ENCODE data around the gene CEP290.
"Not testable (repeated sequence)": the region's sequence is repeated elsewhere in the genome, so short reads cannot be mapped to it uniquely, and the experiment has no call there.

Gene CEP290

DNA sequence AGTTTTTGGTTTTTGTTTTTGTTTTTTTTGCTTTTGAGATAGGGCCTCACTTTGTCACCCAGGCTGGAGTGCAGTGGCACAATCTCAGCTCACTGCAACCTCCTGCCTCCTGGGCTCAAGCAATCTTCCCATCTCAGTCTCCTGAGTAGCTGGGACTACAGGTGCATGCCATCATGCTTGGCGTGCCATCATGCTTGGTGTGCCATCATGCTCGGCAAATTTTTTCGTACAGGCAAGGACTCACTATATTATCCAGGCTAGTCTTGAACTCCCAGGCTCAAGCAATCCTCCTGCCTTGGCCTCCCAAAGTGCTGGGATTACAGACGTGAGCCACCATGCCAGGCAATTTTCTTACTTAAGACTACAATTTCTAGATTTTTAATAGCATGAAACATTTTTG is 2.2 kb downstream of the CEP290 start:
- DNase-seq, result not testable (repeated sequence)

DNA sequence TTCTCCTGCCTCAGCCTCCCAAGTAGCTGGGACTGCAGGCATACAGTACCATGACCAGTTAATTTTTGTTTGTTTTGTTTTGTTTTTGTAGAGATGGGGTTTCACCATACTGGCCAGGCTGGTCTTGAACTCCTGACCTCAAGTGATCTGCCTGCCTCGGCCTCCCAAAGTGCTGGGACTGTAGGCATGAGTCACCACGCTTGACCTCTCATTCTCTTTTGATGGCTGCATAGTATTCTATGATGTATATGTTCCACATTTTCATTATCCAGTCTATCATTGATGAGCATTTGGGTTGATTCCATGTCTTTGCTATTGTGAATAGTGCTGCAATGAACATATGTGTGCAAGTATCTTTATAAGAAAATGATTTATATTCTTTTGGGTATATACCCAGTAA is 8.7 kb downstream of the CEP290 start:
- not testable (repeated sequence) for DNase-seq

GRCh38 chr12:88132392-88132791 is 9.5 kb downstream of the CEP290 start:
- no peak for DNase-seq

GRCh38 chr12:88127855-88128254 is 14.0 kb downstream of the CEP290 start:
- DNase-seq, result no peak

DNA sequence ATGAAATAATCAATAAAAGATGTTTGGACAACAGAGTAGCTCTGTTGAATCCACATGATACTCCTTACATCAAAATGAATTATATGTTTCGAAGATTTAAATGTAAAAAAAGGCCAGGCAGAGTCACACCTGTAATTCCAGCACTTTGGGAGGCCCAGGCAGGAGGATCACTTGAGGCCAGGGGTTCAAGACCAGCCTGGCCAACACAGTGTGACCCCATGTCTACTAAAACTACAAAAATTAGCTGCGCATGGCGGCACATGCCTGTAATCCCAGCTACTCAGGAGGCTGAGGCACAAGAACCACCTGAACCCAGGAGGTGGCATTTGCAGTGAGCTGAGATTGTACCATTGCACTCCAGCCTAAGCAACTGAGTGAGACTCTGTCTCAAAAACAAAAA is 14.8 kb downstream of the CEP290 start:
- DNase-seq, result no peak

DNA sequence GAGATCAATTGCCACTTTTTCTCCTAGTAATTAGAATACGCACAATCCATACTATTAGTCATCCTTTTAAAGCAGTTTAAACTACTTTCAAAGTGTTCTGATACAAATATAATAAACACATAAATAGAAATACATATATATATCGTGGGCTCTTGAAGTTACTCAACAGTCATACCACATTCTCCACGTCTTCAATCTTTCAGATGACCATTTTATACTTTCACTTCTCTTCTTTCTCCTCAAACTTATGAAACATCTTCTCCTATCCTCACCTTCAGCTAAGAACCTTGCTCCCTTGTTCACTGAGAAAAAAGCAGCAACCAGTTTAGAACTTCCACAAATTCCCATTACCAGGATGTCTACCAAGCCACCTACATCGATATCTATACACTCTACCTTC is 19.2 kb downstream of the CEP290 start:
- DNase-seq, result no peak

- DNase-seq, result no peak
These were observed 28.0 kb downstream of the CEP290 start for GRCh38 chr12:88113871-88114270.

DNA sequence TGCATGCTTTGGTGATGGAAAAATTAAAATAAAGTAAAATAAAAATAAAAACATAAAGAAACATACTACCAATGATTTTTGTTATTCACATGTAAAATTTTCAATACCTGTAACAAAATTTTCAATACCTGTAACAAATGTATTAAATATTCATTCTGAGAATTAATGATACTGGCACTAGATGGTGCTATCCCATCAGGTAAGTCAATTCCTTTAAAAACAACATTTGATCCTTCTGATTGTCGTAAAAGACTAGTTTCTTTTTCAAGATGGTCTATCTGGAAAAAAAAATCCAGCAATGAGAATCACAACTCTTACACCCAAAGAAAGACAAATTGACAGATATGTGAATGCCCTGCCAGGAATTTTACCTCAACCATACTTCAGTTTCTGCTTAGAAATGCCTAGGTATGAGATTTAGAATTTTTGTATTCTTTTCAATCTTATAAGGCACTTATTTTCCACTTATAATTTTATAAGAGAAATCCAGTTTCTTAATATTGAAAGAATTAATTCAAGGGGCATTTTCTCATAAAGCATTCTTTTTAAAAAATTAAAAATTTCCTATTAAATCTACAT is 30.7 kb downstream of the CEP290 start:
- DNase-seq, result no peak

GRCh38 chr12:88108021-88108420 is 33.9 kb downstream of the CEP290 start:
- no peak for DNase-seq

- DNase-seq, result no peak
These were observed 48.3 kb downstream of the CEP290 start for GRCh38 chr12:88093573-88093972.

DNA sequence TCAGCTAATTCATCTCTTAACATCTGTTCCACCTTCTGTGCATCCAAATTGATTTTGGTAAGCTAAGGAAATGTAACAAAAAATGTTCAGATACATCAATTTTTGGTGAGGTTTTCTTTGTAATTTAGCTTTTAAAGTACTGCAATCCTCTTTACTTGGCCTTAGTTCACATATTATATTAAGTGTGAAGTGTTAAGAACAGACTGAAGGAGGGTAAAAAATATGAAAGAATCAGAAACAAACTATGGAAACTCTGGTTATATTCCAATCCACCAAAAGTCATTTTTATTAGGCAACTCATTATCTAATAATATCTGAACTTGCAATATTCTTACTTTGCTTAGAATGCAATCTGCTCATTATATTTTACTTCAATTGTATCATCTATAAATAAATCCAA is 49.1 kb downstream of the CEP290 start:
- DNase-seq, result no peak

- DNase-seq, result no peak
These were observed 57.7 kb downstream of the CEP290 start for GRCh38 chr12:88084210-88084609.

- DNase-seq, result no peak
These were observed 58.3 kb downstream of the CEP290 start for GRCh38 chr12:88083634-88084033.

DNA sequence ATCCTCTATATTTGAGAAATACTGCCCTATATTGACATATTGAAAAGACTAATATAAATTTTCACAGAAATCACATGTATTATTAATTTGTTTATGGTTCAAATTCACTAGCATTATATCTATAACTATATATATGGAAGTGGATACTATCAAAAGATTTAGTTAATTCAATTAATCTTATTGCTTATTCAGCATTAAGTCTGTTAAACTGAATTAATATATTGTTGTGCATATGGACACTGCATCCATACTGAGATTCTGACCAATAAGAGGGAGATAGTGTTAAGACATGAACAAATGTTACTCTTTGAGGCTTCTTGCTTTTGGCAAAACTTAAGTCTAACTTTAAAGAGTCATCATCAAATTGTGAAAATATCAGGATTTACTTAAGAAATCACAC is 60.6 kb downstream of the CEP290 start:
- no peak for DNase-seq

DNA sequence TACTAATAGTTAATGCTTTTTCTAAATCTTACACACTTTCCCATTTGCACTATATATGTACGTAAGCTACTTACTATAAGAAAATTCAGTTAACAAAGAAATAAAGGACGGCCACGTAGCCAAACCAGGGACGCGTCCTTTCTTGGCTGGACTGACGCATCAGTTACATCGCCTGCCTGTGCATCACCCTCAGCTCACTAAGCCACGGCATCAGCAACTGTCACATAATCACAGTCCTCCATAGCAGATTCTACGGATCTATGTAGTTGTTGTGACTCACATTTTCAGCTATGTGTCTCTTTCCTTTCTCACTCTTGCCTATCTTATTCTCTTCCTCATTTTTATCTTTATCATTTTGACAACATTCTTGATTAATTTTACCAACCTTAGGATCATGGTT is 74.6 kb downstream of the CEP290 start:
- DNase-seq, result no peak

- DNase-seq, result no peak
These were observed 78.5 kb downstream of the CEP290 start for GRCh38 chr12:88063375-88063774.

DNA sequence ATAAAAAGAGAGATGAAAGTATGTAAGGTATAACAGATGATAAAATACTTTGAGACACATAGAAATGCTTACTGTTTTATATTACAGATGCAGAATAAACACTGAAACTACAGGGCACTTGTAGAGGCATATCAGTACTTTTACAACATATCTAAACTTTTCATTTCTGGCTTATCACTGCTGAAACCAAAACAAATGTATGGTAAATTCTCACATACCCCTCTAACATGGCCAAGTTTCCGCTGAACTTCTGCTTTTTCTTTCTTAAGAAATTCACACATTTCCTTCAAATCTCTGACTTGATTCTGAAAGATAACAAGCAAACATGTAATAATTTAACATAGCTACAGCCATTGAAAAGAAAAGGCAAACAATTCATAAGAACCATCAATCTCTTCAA is 79.4 kb downstream of the CEP290 start:
- no peak for DNase-seq

GRCh38 chr12:88058719-88059077 is 83.2 kb downstream of the CEP290 start:
- DNase-seq, result no peak

DNA sequence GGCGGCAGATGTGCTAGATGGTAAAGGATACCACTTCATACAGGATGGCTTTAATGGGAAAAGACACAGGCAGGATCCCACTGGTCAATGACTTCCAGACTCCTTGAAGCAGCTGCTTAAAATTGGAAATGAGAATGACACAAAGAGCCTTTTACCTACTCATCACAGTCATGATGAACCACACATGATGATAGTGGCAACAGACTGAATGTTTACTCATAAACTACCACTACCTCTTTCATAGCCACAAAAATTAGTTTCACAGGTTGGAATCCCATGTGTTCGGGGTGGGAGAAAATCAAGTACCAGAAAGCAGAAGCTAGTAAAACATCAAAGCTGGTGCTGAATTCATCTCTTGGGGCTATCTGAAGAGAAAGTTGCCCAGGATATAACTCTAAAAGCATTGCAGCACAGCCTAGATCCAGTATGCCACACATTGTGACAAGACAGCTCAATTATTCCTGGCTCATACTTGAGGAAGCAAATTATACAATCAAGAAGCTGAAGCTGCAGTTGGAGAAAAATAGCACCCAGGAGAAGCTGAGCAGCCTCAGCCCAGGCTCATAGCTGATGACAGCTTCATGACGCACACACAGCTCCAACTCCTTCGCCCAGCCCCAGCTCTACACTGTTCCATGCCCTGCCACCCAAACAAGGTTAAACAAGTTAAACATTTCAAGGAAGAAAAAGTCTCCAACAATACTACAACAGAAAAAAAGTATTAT is 83.7 kb downstream of the CEP290 start:
- DNase-seq, result no peak

DNA sequence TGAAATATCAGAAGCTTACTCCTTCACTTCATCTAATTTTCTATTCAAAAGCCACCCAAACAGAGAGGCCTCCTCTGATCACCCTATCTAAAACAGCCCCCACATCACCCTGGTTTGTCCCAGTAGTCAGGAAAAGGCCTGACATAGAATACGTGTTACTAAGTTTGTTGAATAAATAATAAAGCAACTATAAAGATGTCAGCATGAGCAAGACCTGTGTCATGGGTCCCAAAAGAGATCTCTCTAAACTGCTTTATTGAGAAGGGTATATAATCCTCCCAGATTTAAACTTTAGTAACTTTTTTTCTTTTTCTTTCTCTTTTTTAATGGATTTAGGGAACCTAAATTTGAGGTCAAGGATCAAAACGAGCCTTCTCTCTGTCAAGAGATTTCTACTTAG is 85.3 kb downstream of the CEP290 start:
- DNase-seq, result no peak

DNA sequence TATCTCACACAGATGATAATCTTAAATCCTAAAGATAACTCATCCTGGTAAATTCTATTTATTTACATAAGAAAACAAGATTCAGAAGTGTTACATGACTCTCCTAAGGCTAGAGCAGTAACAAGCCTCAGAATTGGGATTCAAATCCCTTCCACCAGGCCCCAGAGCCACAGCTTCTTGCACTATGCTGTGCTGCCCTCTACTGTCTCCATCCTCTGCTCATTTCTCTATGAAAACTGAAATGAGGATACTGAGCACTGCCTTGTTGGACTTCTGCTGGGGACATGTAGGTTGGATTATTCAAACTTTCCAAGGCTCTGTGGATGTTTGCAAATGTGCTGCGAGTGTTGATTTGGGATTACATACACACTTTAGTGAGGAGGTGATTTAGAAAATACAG is 89.2 kb downstream of the CEP290 start:
- DNase-seq, result no peak

GRCh38 chr12:88044035-88044434 is 97.9 kb downstream of the CEP290 start:
- no peak for DNase-seq

GRCh38 chr12:88037770-88038169 is 104.1 kb downstream of the CEP290 start:
- DNase-seq, result no peak

DNA sequence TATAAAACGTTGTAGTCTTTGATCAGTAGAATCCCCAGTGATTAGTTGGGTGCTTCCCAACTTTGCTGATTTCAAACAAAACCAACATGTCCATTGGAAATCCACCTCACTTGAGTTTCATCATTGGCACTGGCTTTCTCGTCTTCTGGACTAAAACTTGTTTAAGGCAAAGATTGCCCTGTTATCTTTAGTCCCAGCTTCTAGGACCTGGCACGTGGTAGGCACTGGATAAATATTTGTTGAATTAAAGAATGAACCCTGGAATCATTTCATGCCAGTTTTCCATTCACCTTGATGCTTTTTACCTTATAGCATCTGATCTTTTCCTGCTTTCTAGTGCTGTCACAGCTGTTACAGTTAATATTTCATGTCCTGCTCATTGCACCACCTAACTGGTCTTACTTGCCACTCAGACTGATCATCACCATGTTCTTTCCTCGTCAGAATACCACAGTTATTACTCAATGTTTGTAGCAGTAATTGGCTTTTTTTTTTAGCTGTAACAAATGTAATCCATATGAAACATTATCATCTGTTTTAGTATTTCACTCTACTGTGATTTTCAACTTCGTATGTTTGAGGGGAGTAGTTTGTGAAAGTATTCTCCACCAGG is 105.4 kb downstream of the CEP290 start:
- no peak for DNase-seq

DNA sequence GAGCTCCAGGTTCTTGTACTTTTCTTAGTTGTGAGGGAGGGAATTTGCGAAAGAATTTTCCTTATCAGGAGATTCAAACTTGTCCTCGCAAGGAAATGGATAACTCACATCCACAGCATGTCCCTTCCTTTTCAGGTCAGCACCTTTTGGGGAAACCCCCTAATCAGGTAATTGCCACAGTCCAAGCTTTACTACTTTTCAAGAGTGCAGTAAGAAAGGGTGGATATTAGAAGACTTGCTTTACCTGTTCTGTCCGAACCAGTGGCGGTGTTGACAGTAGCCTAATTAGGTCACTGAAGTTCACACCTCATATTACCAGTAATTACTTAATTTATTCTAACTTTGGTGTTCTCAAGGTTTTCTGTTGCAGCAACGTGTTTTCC is 106.0 kb downstream of the CEP290 start:
- no peak for DNase-seq

Data from CD4-positive, alpha-beta T cell treated with Interferon gamma for 1 hour (primary cell).